SK-N-MC (cell line): Measurements from ENCODE around the gene NAPG.
"Not testable (repeated sequence)": the region's sequence is repeated elsewhere in the genome, so short reads cannot be mapped to it uniquely, and the experiment has no call there.

Experiments
- DNase-seq: peaks from one replicate; pipeline ENCODE4 v3.0.0-alpha.2; 2011; ENCODE audit warnings: low read depth, low spot score
- H3K27ac ChIP-seq: fragments of 200-600 bp; sonication (generic); 2 replicates; pipeline ENCODE4 v1.5.1; 2016; ENCODE audit warnings: mixed run types
- H3K36me3 ChIP-seq: fragments of 200-600 bp; sonication (generic); 2 replicates; pipeline ENCODE4 v1.6.1; 2017; ENCODE audit warnings: antibody characterized with exemption, low read length, mixed read lengths; ENCODE audit not compliant: insufficient read depth
- H3K4me3 ChIP-seq: fragments of 200-600 bp; sonication (generic); 2 replicates; pipeline ENCODE4 v1.5.1; 2016
- H3K9ac ChIP-seq: fragments of 200-600 bp; sonication (generic); 2 replicates; pipeline ENCODE4 v1.8.0; 2017; ENCODE audit warnings: mixed run types, mixed read lengths; ENCODE audit not compliant: insufficient read length
- H3K9me3 ChIP-seq: fragments of 200-600 bp; sonication (generic); 2 replicates; pipeline ENCODE4 v1.6.1; 2017; ENCODE audit warnings: low read depth, mild to moderate bottlenecking, antibody characterized with exemption, low read length, moderate library complexity, mixed read lengths
- EZH2 ChIP-seq: fragments of 200-600 bp; sonication (generic); IDR thresholded peaks from one replicate; pipeline ENCODE4 v1.6.1; 2017; ENCODE audit warnings: antibody characterized with exemption
- FOXP2 ChIP-seq: optimal IDR thresholded peaks from 2 replicates; pipeline ENCODE3; 2011; ENCODE audit warnings: mild to moderate bottlenecking, moderate library complexity; ENCODE audit not compliant: insufficient read depth; ENCODE audit errors: extremely low read length, control extremely low read depth
- POLR2AphosphoS5 ChIP-seq: IDR thresholded peaks from 2 replicates; pipeline ENCODE4 v1.6.1; 2012; ENCODE audit warnings: mild to moderate bottlenecking, low read depth, low read length, borderline replicate concordance

NAPG gene

GRCh38 chr18:10546557-10547300 lies 20.9 kb downstream of the NAPG start:
- no peak for TF ChIP-seq EZH2
- no peak for TF ChIP-seq POLR2AphosphoS5
- TF ChIP-seq FOXP2, result no peak

GRCh38 chr18:10552226-10552625 lies 26.4 kb downstream of the NAPG start:
- H3K36me3 ChIP-seq, result peaks cover 93% of the 10 kb centered on the region
- TF ChIP-seq EZH2 (no peak), FOXP2 (no peak), POLR2AphosphoS5 (no peak)
- H3K27ac ChIP-seq, result no peak overlapping the region
- H3K9ac ChIP-seq, result no peak overlapping the region
- no peak overlapping the region for H3K4me3 ChIP-seq
- DNase-seq, result no peak
- H3K9me3 ChIP-seq, result no peaks in the 10 kb centered on the region

More at GRCh38 chr18:10546557-10547300, 20.9 kb downstream of the NAPG start:
- Histone ChIP-seq H3K9ac (no peak overlapping the region), H3K4me3 (no peak overlapping the region), H3K9me3 (no peaks in the 10 kb centered on the region), H3K27ac (peak overlapping the region; percentile 28), H3K36me3 (peaks cover 90% of the 10 kb centered on the region)
- no peak for DNase-seq

GRCh38 chr18:10556251-10556650 lies 30.4 kb downstream of the NAPG start:
- H3K9me3 ChIP-seq, H3K4me3 ChIP-seq, H3K27ac ChIP-seq, DNase-seq, H3K9ac ChIP-seq: not testable (repeated sequence)
- peaks cover 64% of the 10 kb centered on the region for H3K36me3 ChIP-seq

- TF ChIP-seq POLR2AphosphoS5, result no peak
- no peak for TF ChIP-seq EZH2
- TF ChIP-seq FOXP2, result no peak
- no peak for DNase-seq
- peaks cover 55% of the 10 kb centered on the region for H3K36me3 ChIP-seq
- H3K27ac ChIP-seq, result no peak overlapping the region
- no peak overlapping the region for H3K9ac ChIP-seq
- no peak overlapping the region for H3K4me3 ChIP-seq
- H3K9me3 ChIP-seq, result no peaks in the 10 kb centered on the region
These were observed 31.4 kb downstream of the NAPG start for GRCh38 chr18:10557085-10557677.

GRCh38 chr18:10558243-10558966 lies 32.6 kb downstream of the NAPG start:
- H3K4me3 ChIP-seq, result no peak overlapping the region
- no peak for DNase-seq
- H3K9me3 ChIP-seq, result no peaks in the 10 kb centered on the region
- H3K36me3 ChIP-seq, result peaks cover 45% of the 10 kb centered on the region
- H3K27ac ChIP-seq, result no peak overlapping the region
- H3K9ac ChIP-seq, result no peak overlapping the region
- TF ChIP-seq EZH2 (no peak), POLR2AphosphoS5 (0 out of 2 replicates have a peak, but pooled peaks have one; percentile 2)

GRCh38 chr18:10558967-10559298 lies 33.1 kb downstream of the NAPG start:
- Histone ChIP-seq H3K4me3 (no peak overlapping the region), H3K9me3 (no peaks in the 10 kb centered on the region), H3K27ac (no peak overlapping the region), H3K36me3 (peaks cover 39% of the 10 kb centered on the region), H3K9ac (no peak overlapping the region)
- no peak for TF ChIP-seq EZH2
- TF ChIP-seq POLR2AphosphoS5, result no peak
- TF ChIP-seq FOXP2, result no peak
- DNase-seq, result no peak

- Histone ChIP-seq H3K27ac (peak overlapping the region; percentile 22; the same call in 1 of the 2 replicates), H3K4me3 (peak overlapping the region; percentile 44), H3K9me3 (no peaks in the 10 kb centered on the region), H3K36me3 (peaks cover 31% of the 10 kb centered on the region), H3K9ac (no peak overlapping the region)
- no peak for DNase-seq
- TF ChIP-seq POLR2AphosphoS5 (no peak), FOXP2 (no peak), EZH2 (no peak)
These were observed 34.0 kb downstream of the NAPG start for GRCh38 chr18:10559553-10560451.

GRCh38 chr18:10560452-10561045 lies 34.7 kb downstream of the NAPG start:
- TF ChIP-seq FOXP2 (no peak), EZH2 (no peak), POLR2AphosphoS5 (no peak)
- Histone ChIP-seq H3K4me3 (peak overlapping the region; percentile 44), H3K27ac (peak overlapping the region; percentile 22; the same call in 1 of the 2 replicates), H3K36me3 (peaks cover 23% of the 10 kb centered on the region), H3K9ac (no peak overlapping the region), H3K9me3 (no peaks in the 10 kb centered on the region)
- DNase-seq, result peak; percentile 59
